Body of pancreas (tissue), 4 donors: ENCODE data around the gene SUGCT. TPM values are rescaled to one million over a fixed set of nuclear protein-coding genes. Genes with fewer than 3 reads are reported as not detected.

Source experiments
- ATAC-seq: fragments of 150-250 bp; one replicate; pipeline ENCODE4 v1.9.1; 2016
- DNase-seq, 4 donors: peaks; one replicate each; pipeline ENCODE4 v3.0.0-alpha.2; 2019
- H3K27ac ChIP-seq, 4 donors: fragments of 200-600 bp; sonication (generic); 1 replicate in 3 of 4; 2 replicates in 1 of 4; pipeline versions ENCODE4 v1.5.1 to v1.6.1; 2016 to 2019; ENCODE audit warnings: mild to moderate bottlenecking in 1 of 4, mixed read lengths in 1 of 4, moderate library complexity in 1 of 4
- H3K27me3 ChIP-seq, 2 donors: fragments of 200-600 bp; sonication (generic); one replicate each; pipeline ENCODE4 v1.6.0; 2016; ENCODE audit warnings: mild to moderate bottlenecking in 1 of 2
- H3K36me3 ChIP-seq, 2 donors: fragments of 200-600 bp; sonication (generic); replicated peaks in 1 of 2; 2 replicates each; pipeline ENCODE4 v1.5.1; 2016; ENCODE audit warnings: low read depth in 2 of 2; ENCODE audit not compliant: insufficient read depth in 1 of 2
- H3K4me1 ChIP-seq: fragments of 200-600 bp; sonication (generic); one replicate; pipeline ENCODE4 v1.6.0; 2016
- H3K4me3 ChIP-seq, 2 donors: fragments of 200-600 bp; sonication (generic); 1 replicate in 1 of 2; 2 replicates in 1 of 2; pipeline ENCODE4 v1.5.1; 2016 to 2019
- H3K9me3 ChIP-seq, 3 donors: fragments of 200-600 bp; sonication (generic); 1 replicate in 2 of 3; 2 replicates in 1 of 3; pipeline ENCODE4 v1.5.1; 2016
- CTCF ChIP-seq, 7 experiments: fragments of 450-650 bp in 4 of 7; fragments of 200-600 bp in 3 of 7; sonication (generic) in 3 of 7; IDR thresholded peaks; one replicate each; pipeline ENCODE4 v1.5.1; 2016 to 2019; ENCODE audit warnings: antibody characterized with exemption in 7 of 7
- POLR2A ChIP-seq, 3 donors: fragments of 450-650 bp; IDR thresholded peaks; one replicate each; pipeline ENCODE4 v1.6.1; 2016; ENCODE audit warnings: antibody characterized with exemption in 3 of 3, mild to moderate bottlenecking in 2 of 3
- WGBS, 2 donors: methylation state at CpG; one replicate each; pipeline ENCODE4 v1.1.5; 2017; 5-methylcytosine and 5-hydroxymethylcytosine counted together
- intact Hi-C: fragments of 100-400 bp; cut with DNase I; formaldehyde crosslinking; loops from one replicate; pipeline ENCODE4 v1.15.1; 2023
- total RNA-seq, 2 donors: library from RNA; depleted of rRNA; stranded (reverse); fragments of >200 nt; gene quantifications; one replicate each; pipeline ENCODE4 v1.1.0, GENCODE V29; 2016

Gene SUGCT
- total RNA-seq, 2 donors from 2014 or later = 0.78 to 1.3 TPM

DNA sequence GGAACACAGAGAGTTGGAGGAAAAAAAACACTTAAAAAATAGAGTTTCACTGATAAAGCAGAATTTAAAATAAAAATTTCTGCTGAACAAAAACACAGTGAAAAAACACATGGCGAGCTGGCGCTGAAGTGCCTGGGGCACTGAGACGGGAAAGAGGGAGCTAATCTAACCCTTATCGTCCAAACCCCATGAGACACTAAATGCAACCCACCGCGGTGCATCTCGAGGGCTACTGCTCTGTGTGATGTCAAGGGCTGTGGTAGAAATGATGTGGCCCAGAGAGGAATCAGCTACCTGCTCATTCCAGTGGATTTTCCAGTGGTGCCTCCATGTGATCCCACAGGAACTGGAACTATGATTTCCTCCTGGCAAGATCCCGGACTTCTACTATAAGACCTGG, 499.3 kb downstream of the SUGCT start:
- TF ChIP-seq POLR2A (IDR thresholded peaks at IDR 0.05) = no peak
- TF ChIP-seq CTCF (IDR thresholded peaks at IDR 0.05) = no peak
- H3K36me3 ChIP-seq = no peaks in the 10 kb centered on the region

GRCh38 chr7:40638545-40639320, 503.9 kb downstream of the SUGCT start:
- H3K4me1 ChIP-seq = no peaks in the 10 kb centered on the region
- no peak overlapping the region for H3K4me3 ChIP-seq
- intact Hi-C loops = no loop called here
- H3K27ac ChIP-seq = no peak overlapping the region
- no peak for DNase-seq
- ATAC-seq = no peak
- no peaks in the 10 kb centered on the region for H3K27me3 ChIP-seq
- H3K9me3 ChIP-seq = no peaks in the 10 kb centered on the region
- 81 to 88% methylated on average over 7 of the region's 7 CpGs for WGBS, 2 donors
- H3K36me3 ChIP-seq = no peaks in the 10 kb centered on the region
- no peak for TF ChIP-seq CTCF (IDR thresholded peaks at IDR 0.05)
- TF ChIP-seq POLR2A (IDR thresholded peaks at IDR 0.05) = no peak

More for the DNA sequence above, 499.3 kb downstream of the SUGCT start:
- Histone ChIP-seq H3K4me3 (no peak overlapping the region), H3K9me3 (no peaks in the 10 kb centered on the region), H3K4me1 (no peaks in the 10 kb centered on the region), H3K27me3 (no peaks in the 10 kb centered on the region), H3K27ac (no peak overlapping the region)
- intact Hi-C loops = no loop called here
- ATAC-seq (no peak), DNase-seq (no peak)
- 90 to 94% methylated on average over 8 of the region's 8 CpGs for WGBS, 2 donors

- intact Hi-C loops = no loop called here
- Histone ChIP-seq H3K36me3 (no peaks in the 10 kb centered on the region), H3K27ac (no peak overlapping the region), H3K4me3 (no peak overlapping the region), H3K4me1 (no peaks in the 10 kb centered on the region), H3K9me3 (no peaks in the 10 kb centered on the region), H3K27me3 (no peaks in the 10 kb centered on the region)
- DNase-seq (no peak), ATAC-seq (no peak)
- TF ChIP-seq CTCF (IDR thresholded peaks at IDR 0.05) = no peak
- no peak for TF ChIP-seq POLR2A (IDR thresholded peaks at IDR 0.05)
- 55 to 70% methylated on average over 3 of the region's 3 CpGs for WGBS, 2 donors
Measured at GRCh38 chr7:40640566-40640965, 505.8 kb downstream of the SUGCT start.

- intact Hi-C loops = no loop called here
- no peaks in the 10 kb centered on the region for H3K36me3 ChIP-seq
- H3K4me1 ChIP-seq = no peaks in the 10 kb centered on the region
- H3K9me3 ChIP-seq = no peaks in the 10 kb centered on the region
- H3K4me3 ChIP-seq = no peak overlapping the region
- H3K27me3 ChIP-seq = no peaks in the 10 kb centered on the region
- WGBS, 2 donors = 49 to 56% methylated on average over 7 of the region's 7 CpGs
- DNase-seq (no peak), ATAC-seq (no peak)
- no peak overlapping the region for H3K27ac ChIP-seq
- TF ChIP-seq POLR2A (IDR thresholded peaks at IDR 0.05) = no peak
- TF ChIP-seq CTCF (IDR thresholded peaks at IDR 0.05) = no peak
Measured at GRCh38 chr7:40641701-40642100, 506.9 kb downstream of the SUGCT start.

GRCh38 chr7:40643664-40644063, 508.9 kb downstream of the SUGCT start:
- H3K27ac ChIP-seq = no peak overlapping the region
- H3K4me1 ChIP-seq = no peaks in the 10 kb centered on the region
- WGBS, 2 donors = 78 to 82% methylated on average over 7 of the region's 7 CpGs
- DNase-seq = no peak
- no peak overlapping the region for H3K4me3 ChIP-seq
- no peaks in the 10 kb centered on the region for H3K27me3 ChIP-seq
- no peaks in the 10 kb centered on the region for H3K36me3 ChIP-seq
- TF ChIP-seq CTCF (IDR thresholded peaks at IDR 0.05) (no peak), POLR2A (IDR thresholded peaks at IDR 0.05) (no peak)
- ATAC-seq = no peak
- H3K9me3 ChIP-seq = no peaks in the 10 kb centered on the region
- intact Hi-C loops = no loop called here
